NT2/D1 (cell line): ENCODE results near the gene SLC24A3.

Experiments used
- SUZ12 ChIP-seq: IDR thresholded peaks from 2 replicates; pipeline ENCODE4 v1.6.1; 2011; ENCODE audit not compliant: insufficient read length, insufficient read depth; ENCODE audit errors: extremely low read depth
- YY1 ChIP-seq: IDR thresholded peaks from 2 replicates; pipeline ENCODE4 v1.6.1; 2011; ENCODE audit not compliant: insufficient read length, insufficient read depth
- ZNF274 ChIP-seq: IDR thresholded peaks from 2 replicates; pipeline ENCODE4 v1.6.1; 2011; ENCODE audit warnings: mild to moderate bottlenecking, low read depth, low read length

DNA sequence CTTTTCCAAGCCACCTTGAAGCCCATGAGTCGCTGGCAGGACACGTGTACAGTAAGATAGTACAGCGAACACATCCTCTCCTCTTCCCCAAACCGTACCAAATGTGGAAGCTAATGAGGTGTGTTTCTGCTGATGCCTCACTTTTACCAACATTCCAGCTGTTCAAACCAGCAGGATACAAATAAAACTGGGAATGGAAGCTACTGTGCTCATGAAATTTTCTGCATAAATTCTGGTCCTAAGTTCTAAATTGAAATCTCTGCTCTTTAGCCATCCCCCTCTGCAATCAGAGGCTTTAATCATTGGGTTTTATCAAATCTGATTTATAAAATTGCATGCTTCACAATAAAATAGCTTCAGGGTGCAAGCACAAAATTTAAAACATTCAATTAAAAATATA is 463.8 kb downstream of the SLC24A3 start:
- no peak for TF ChIP-seq YY1
- no peak for TF ChIP-seq ZNF274
- TF ChIP-seq SUZ12: no peak
